Cardiac fibroblast (primary cell): ENCODE results near the gene SYNGR1.
A peak's percentile ranks its signal among the peaks of the same experiment; 100 is the strongest.
"Not testable (repeated sequence)": the region's sequence is repeated elsewhere in the genome, so short reads cannot be mapped to it uniquely, and the experiment has no call there.

Experiments used
- DNase-seq, 2 donors: peaks; one replicate each; pipeline versions ENCODE4 v3.0.0 to v3.0.0-alpha.2; 2010; ENCODE audit warnings: low read depth in 2 of 2
- H3K4me3 ChIP-seq, 2 donors: replicated peaks in 1 of 2; 1 replicate in 1 of 2; 2 replicates in 1 of 2; pipeline ENCODE4 v1.5.1; 2011; ENCODE audit warnings: low read depth in 2 of 2, low read length in 2 of 2, mild to moderate bottlenecking in 2 of 2, moderate library complexity in 1 of 2
- CTCF ChIP-seq: IDR thresholded peaks from one replicate; pipeline ENCODE4 v1.5.1; 2011; ENCODE audit warnings: low read depth, mild to moderate bottlenecking, low read length, inconsistent platforms

SYNGR1 gene

GRCh38 chr22:39327995-39328754, 21.6 kb upstream of the SYNGR1 start:
- DNase-seq, result no peak
- no peak overlapping the region for H3K4me3 ChIP-seq
- TF ChIP-seq CTCF, result no peak

- DNase-seq, H3K4me3 ChIP-seq: not testable (repeated sequence)
Measured at GRCh38 chr22:39330553-39330952, 19.2 kb upstream of the SYNGR1 start.

GRCh38 chr22:39332441-39333064, 17.2 kb upstream of the SYNGR1 start:
- TF ChIP-seq CTCF, result no peak
- H3K4me3 ChIP-seq, result no peak overlapping the region
- DNase-seq, result peak in 1 of 2 donors; percentile 62

GRCh38 chr22:39336411-39336810, 13.4 kb upstream of the SYNGR1 start:
- no peak for DNase-seq
- H3K4me3 ChIP-seq, result no peak overlapping the region
- no peak for TF ChIP-seq CTCF

GRCh38 chr22:39339775-39340174, 10.0 kb upstream of the SYNGR1 start:
- not testable (repeated sequence) for H3K4me3 ChIP-seq
- peak; percentile 59 to 68 for DNase-seq

GRCh38 chr22:39341179-39341578, 8.6 kb upstream of the SYNGR1 start:
- no peak for DNase-seq

GRCh38 chr22:39343259-39344045, 6.3 kb upstream of the SYNGR1 start:
- peak; percentile 65 to 73 for DNase-seq
- TF ChIP-seq CTCF, result peak; percentile 94

More at GRCh38 chr22:39341179-39341578, 8.6 kb upstream of the SYNGR1 start:
- no peak for TF ChIP-seq CTCF
- no peak overlapping the region for H3K4me3 ChIP-seq

More at GRCh38 chr22:39343259-39344045, 6.3 kb upstream of the SYNGR1 start:
- H3K4me3 ChIP-seq, result no peak overlapping the region
